Neural cell (in vitro differentiated cells): Measurements from ENCODE around the gene RPS2. TPM values are rescaled to one million over a fixed set of nuclear protein-coding genes. Genes with fewer than 3 reads are reported as not detected.

ENCODE experiments used
- H2AFZ ChIP-seq: fragments of 200-600, 300-800 bp; sonication (generic), shearing (Covaris generic); 2 replicates; pipeline ENCODE4 v1.6.0; 2014; ENCODE audit warnings: low read depth, mild to moderate bottlenecking, antibody characterized with exemption, low read length, moderate library complexity
- H3F3A ChIP-seq: fragments of 200-600 bp; shearing (Covaris generic); 2 replicates; pipeline ENCODE4 v1.6.1; 2016; ENCODE audit warnings: mild to moderate bottlenecking, moderate library complexity, mixed read lengths, antibody characterized with exemption, low read length; ENCODE audit not compliant: insufficient read depth, poor library complexity, severe bottlenecking
- H3K27ac ChIP-seq: fragments of 200-600, 300-800 bp; sonication (generic), shearing (Covaris generic); 2 replicates; pipeline ENCODE4 v1.5.1; 2014; ENCODE audit warnings: mild to moderate bottlenecking, low read length, moderate library complexity
- H3K27me3 ChIP-seq: fragments of 300-800, 200-600 bp; sonication (generic), shearing (Covaris generic); 2 replicates; pipeline ENCODE4 v1.6.0; 2014; ENCODE audit warnings: mild to moderate bottlenecking, low read depth, low read length, moderate library complexity; ENCODE audit not compliant: insufficient read depth
- H3K36me3 ChIP-seq: fragments of 300-800, 200-600 bp; sonication (generic), shearing (Covaris generic); 2 replicates; pipeline ENCODE4 v1.5.1; 2014; ENCODE audit warnings: mild to moderate bottlenecking, antibody characterized with exemption, low read length, moderate library complexity; ENCODE audit not compliant: insufficient read depth
- H3K4me2 ChIP-seq: fragments of 300-800, 200-600 bp; sonication (generic), shearing (Covaris generic); 2 replicates; pipeline ENCODE4 v1.6.0; 2014; ENCODE audit warnings: mild to moderate bottlenecking, low read length
- H3K4me3 ChIP-seq: fragments of 300-800, 200-600 bp; sonication (generic), shearing (Covaris generic); 2 replicates; pipeline ENCODE4 v1.5.1; 2014; ENCODE audit warnings: mild to moderate bottlenecking, low read length, moderate library complexity
- H3K79me2 ChIP-seq: fragments of 200-600 bp; shearing (Covaris generic); replicated peaks from 2 replicates; pipeline ENCODE4 v1.6.0; 2014; ENCODE audit warnings: mild to moderate bottlenecking, low read length, moderate library complexity; ENCODE audit not compliant: insufficient read depth
- H3K9ac ChIP-seq: fragments of 300-800, 200-600 bp; sonication (generic), shearing (Covaris generic); 2 replicates; pipeline ENCODE4 v1.6.1; 2016; ENCODE audit warnings: mild to moderate bottlenecking, low read length, mixed read lengths
- H3K9me2 ChIP-seq: fragments of 200-600 bp; shearing (Covaris generic); 2 replicates; pipeline ENCODE4 v1.6.1; 2016; ENCODE audit warnings: mild to moderate bottlenecking, low read length, mixed read lengths; ENCODE audit not compliant: insufficient read depth
- H3K9me3 ChIP-seq: fragments of 200-600, 300-800 bp; sonication (generic), shearing (Covaris generic); 2 replicates; pipeline ENCODE4 v1.6.1; 2016; ENCODE audit warnings: mild to moderate bottlenecking, mixed run types, low read length, moderate library complexity, mixed read lengths
- H4K20me1 ChIP-seq: fragments of 200-600 bp; shearing (Covaris generic); 2 replicates; pipeline ENCODE4 v1.6.1; 2016; ENCODE audit warnings: mild to moderate bottlenecking, mixed run types; ENCODE audit not compliant: insufficient read depth
- CTCF ChIP-seq: fragments of 450-650 bp; IDR thresholded peaks from 2 replicates; pipeline ENCODE4 v1.5.1; 2014; ENCODE audit warnings: antibody characterized with exemption, mild to moderate bottlenecking, moderate library complexity; ENCODE audit not compliant: poor library complexity, severe bottlenecking
- EP300 ChIP-seq: fragments of 450-650 bp; conservative IDR thresholded peaks from 2 replicates; pipeline ENCODE4 v1.6.1; 2014; ENCODE audit warnings: antibody characterized with exemption, mild to moderate bottlenecking, moderate library complexity; ENCODE audit not compliant: poor library complexity, severe bottlenecking
- EZH2 ChIP-seq: fragments of 200-600, 300-800 bp; shearing (Covaris generic), sonication (generic); IDR thresholded peaks from 2 replicates; pipeline ENCODE4 v1.6.1; 2014; ENCODE audit warnings: antibody characterized with exemption, low read length, borderline replicate concordance, mild to moderate bottlenecking; ENCODE audit not compliant: insufficient read depth, poor library complexity, severe bottlenecking
- MXI1 ChIP-seq: fragments of 450-650 bp; conservative IDR thresholded peaks from 2 replicates; pipeline ENCODE4 v1.6.1; 2014; ENCODE audit warnings: antibody characterized with exemption, mild to moderate bottlenecking; ENCODE audit not compliant: poor library complexity, severe bottlenecking
- POLR2AphosphoS5 ChIP-seq: IDR thresholded peaks from 2 replicates; pipeline ENCODE4 v1.6.1; 2012
- RAD21 ChIP-seq: fragments of 450-650 bp; conservative IDR thresholded peaks from 2 replicates; pipeline ENCODE4 v1.6.1; 2014; ENCODE audit warnings: antibody characterized with exemption, mild to moderate bottlenecking, moderate library complexity
- SMC3 ChIP-seq: fragments of 450-650 bp; conservative IDR thresholded peaks from 2 replicates; pipeline ENCODE4 v1.6.1; 2014; ENCODE audit warnings: antibody characterized with exemption, mild to moderate bottlenecking, moderate library complexity; ENCODE audit not compliant: poor library complexity
- TAF1 ChIP-seq: IDR thresholded peaks from 2 replicates; pipeline ENCODE4 v1.6.1; 2012; ENCODE audit warnings: low read depth
- polyA plus RNA-seq: library from polyadenylated mRNA; depleted of rRNA; stranded (reverse); fragments of >200 nt; gene quantifications from 2 replicates; pipeline ENCODE4 v1.2.3, GENCODE V29; 2014
- TF ChIP-seq, protein P1 (sequence below): IDR thresholded peaks from 2 replicates; pipeline ENCODE4 v1.6.1; 2012; ENCODE audit warnings: borderline replicate concordance

The RPS2 gene
- polyA plus RNA-seq, 1 donor from 2014 or later = 1,393 TPM

- H3K9me3 ChIP-seq = no peaks in the 10 kb centered on the region
- no peaks in the 10 kb centered on the region for H4K20me1 ChIP-seq
- no peak overlapping the region for H3K4me2 ChIP-seq
- no peaks in the 10 kb centered on the region for H3K36me3 ChIP-seq
- no peaks in the 10 kb centered on the region for H3K79me2 ChIP-seq
- H2AFZ ChIP-seq = no peak overlapping the region
- H3K4me3 ChIP-seq = no peak overlapping the region
- H3K27me3 ChIP-seq = peaks cover 29% of the 10 kb centered on the region
- no peaks in the 10 kb centered on the region for H3F3A ChIP-seq
- TF ChIP-seq EZH2 (no peak), EP300 (no peak), RAD21 (no peak), TAF1 (no peak), CTCF (no peak), POLR2AphosphoS5 (no peak)
- TF ChIP-seq, protein P1, sequence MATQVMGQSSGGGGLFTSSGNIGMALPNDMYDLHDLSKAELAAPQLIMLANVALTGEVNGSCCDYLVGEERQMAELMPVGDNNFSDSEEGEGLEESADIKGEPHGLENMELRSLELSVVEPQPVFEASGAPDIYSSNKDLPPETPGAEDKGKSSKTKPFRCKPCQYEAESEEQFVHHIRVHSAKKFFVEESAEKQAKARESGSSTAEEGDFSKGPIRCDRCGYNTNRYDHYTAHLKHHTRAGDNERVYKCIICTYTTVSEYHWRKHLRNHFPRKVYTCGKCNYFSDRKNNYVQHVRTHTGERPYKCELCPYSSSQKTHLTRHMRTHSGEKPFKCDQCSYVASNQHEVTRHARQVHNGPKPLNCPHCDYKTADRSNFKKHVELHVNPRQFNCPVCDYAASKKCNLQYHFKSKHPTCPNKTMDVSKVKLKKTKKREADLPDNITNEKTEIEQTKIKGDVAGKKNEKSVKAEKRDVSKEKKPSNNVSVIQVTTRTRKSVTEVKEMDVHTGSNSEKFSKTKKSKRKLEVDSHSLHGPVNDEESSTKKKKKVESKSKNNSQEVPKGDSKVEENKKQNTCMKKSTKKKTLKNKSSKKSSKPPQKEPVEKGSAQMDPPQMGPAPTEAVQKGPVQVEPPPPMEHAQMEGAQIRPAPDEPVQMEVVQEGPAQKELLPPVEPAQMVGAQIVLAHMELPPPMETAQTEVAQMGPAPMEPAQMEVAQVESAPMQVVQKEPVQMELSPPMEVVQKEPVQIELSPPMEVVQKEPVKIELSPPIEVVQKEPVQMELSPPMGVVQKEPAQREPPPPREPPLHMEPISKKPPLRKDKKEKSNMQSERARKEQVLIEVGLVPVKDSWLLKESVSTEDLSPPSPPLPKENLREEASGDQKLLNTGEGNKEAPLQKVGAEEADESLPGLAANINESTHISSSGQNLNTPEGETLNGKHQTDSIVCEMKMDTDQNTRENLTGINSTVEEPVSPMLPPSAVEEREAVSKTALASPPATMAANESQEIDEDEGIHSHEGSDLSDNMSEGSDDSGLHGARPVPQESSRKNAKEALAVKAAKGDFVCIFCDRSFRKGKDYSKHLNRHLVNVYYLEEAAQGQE = no peak
- no peak overlapping the region for H3K9ac ChIP-seq
- H3K27ac ChIP-seq = no peak overlapping the region
- no peaks in the 10 kb centered on the region for H3K9me2 ChIP-seq
Measured at GRCh38 chr16:1979271-1980029, 14.8 kb upstream of the RPS2 start.

DNA sequence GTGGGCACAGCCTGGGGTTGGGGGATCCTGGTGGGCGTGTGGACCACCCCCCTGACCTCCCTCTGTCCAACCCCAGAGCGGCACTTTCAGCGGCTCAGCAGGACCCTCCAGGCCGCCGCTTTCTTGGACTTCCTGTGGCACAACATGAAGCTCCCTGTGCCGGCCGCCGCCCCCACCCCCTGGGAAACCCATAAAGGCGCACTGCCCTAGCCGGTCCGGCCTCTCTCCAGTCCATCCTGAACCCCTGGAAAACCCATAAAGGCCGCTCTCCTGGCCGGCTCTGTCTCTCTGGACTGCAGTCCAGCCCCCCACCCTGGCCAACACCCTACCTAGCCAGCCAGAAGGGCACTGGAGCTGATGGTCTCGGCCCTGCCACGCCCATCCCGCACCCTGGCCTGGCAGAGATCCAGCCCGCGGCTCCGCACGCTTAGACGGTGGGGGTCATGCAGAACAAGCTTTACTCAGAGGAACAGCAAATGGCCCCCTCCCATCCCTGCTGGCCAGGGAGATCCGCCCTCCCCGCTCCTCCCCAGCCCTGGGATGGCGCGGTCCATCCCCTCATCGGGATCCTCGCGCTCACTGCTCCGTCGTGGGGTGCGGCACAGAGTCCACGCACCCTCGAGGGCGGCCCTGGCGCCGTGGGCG lies 14.0 kb upstream of the RPS2 start:
- TF ChIP-seq POLR2AphosphoS5 = no peak
- no peak for TF ChIP-seq MXI1
- TF ChIP-seq EP300 = no peak
- no peak for TF ChIP-seq RAD21
- no peak for TF ChIP-seq TAF1
- TF ChIP-seq, protein P1 = no peak
- no peak for TF ChIP-seq SMC3
- TF ChIP-seq EZH2 = no peak
- TF ChIP-seq CTCF = no peak
- no peak overlapping the region for H3K27ac ChIP-seq
- no peaks in the 10 kb centered on the region for H3K9me3 ChIP-seq
- no peaks in the 10 kb centered on the region for H4K20me1 ChIP-seq
- H3F3A ChIP-seq = no peaks in the 10 kb centered on the region
- peaks cover 29% of the 10 kb centered on the region for H3K27me3 ChIP-seq
- H3K4me2 ChIP-seq = no peak overlapping the region
- H3K79me2 ChIP-seq = no peaks in the 10 kb centered on the region
- H2AFZ ChIP-seq = no peak overlapping the region
- no peaks in the 10 kb centered on the region for H3K9me2 ChIP-seq
- no peak overlapping the region for H3K9ac ChIP-seq
- H3K36me3 ChIP-seq = no peaks in the 10 kb centered on the region
- no peak overlapping the region for H3K4me3 ChIP-seq
